GM21528 (cell line): Measurements from ENCODE around the gene ACER3.
"Not testable (repeated sequence)": the region's sequence is repeated elsewhere in the genome, so short reads cannot be mapped to it uniquely, and the experiment has no call there.

Source experiments
- ATAC-seq: cut with Tn5 transposase; IDR thresholded peaks from one replicate; pipeline ENCODE4 v1.9.1; 2021; ENCODE audit warnings: mild to moderate bottlenecking, moderate library complexity; ENCODE audit not compliant: unreplicated experiment, low FRiP score

The ACER3 gene

DNA sequence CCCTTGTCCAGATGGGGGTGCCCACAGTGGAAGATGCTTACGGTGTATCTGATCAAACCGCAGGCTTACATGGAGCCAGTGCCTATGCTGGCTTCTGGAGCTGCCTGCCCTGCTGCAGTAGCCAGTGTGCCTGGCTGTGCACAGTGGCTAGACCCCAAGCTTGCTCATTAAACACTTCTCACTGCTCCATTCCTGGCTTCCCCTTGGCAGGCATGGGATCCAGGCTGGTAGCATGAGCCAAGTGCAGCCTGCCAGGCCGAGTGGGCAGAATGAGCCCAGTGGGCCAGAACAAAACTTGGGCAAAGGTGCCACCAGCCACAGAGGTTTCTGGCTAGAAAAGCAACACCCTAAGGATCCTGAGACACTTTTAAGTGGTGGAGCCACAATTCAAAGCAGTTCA is 118.1 kb downstream of the ACER3 start:
- no peak for ATAC-seq

DNA sequence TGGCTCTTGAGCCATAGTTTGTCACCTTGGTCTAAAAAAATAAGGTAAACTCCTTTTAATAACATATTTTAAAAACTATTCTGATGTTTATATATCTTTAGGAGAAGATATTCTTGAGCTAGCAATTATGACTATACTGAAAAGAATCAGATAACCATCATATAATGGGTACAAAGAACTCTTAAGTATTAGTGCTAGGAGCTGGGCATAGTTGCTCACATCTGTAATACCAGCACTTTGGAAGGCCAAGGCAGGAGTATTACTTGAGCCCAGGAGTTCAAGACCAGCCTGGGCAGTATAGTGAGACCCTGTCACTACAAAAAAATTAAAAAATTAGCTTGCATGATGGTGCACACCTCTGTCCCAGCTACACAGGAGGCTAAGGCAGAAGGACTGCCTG is 119.5 kb downstream of the ACER3 start:
- no peak for ATAC-seq

DNA sequence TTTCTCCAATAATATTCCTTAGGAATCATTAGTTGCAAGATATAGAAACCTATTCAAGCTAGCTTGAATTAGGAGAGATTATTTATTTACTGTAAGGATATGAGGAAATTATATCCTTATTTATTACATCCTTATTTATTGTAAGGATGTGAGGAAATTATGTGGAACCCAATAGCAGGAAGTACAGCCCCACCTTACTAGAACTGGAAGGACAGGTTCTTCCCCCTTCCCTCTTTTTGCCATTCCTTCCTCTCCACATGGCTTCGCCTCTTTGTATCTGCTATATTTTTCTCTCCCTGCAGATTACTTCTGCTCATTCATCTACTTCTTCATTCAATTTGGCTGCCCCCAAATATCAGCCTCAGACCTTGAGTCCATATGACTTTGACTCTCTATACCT is 124.0 kb downstream of the ACER3 start:
- no peak for ATAC-seq

DNA sequence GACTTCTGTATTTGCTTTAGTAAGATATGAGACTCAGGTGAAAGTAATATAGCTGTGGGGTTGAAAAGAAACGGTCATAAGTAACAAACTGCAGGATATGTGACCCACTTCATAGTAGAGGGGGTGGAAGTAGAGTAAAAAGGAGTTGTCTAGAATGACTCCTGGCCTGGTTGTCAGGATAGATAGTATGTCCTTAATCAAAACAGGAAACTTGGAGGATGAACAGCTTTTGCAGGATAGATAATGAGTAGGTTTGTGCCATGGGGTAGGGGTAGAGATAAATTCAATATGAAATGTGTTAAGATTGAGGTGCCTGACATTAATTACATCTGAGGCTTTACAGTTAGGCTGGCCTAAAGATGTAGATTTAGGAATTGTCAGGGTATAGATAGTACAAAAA is 126.5 kb downstream of the ACER3 start:
- no peak for ATAC-seq

DNA sequence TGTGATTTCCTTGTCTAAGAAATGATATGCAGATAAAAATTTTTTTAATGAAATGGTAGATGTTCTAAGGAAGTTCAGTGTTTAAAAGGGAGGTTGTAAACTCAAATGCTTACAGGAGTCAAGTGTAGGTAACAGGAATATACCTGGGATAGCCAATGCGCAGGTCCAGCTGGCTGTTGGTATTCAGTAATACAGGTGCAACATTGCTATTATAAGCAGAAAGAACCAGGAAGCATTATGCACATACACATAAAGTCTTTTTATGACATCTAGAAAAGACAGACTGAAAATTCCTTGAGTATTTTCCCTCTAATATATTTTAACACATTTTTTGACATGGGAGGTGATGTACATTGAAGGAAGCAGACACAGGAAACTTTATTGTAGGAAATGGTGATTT is 129.9 kb downstream of the ACER3 start:
- ATAC-seq = no peak

DNA sequence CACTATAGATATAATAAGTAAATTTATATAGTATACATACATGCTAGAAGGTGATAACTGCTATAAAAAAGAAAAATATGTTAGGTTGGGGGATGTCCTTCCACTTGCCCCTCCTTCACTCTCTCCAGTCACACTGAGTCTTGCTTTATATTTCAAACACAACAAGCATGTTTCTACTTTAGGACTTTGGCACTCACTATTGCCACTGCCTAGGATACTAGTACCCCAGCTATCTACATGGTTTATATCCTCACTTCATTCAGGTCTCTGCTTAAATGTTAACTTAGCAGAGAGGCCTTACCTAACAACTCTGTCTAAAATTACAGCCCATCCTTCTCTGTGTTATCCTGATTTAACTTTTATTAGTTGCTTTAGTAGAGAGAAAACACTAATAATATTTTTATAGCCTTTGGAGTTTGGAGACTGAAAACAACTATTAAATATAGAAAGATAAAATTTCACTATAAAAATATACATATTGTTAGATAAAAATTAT is 134.4 kb downstream of the ACER3 start:
- ATAC-seq = no peak

DNA sequence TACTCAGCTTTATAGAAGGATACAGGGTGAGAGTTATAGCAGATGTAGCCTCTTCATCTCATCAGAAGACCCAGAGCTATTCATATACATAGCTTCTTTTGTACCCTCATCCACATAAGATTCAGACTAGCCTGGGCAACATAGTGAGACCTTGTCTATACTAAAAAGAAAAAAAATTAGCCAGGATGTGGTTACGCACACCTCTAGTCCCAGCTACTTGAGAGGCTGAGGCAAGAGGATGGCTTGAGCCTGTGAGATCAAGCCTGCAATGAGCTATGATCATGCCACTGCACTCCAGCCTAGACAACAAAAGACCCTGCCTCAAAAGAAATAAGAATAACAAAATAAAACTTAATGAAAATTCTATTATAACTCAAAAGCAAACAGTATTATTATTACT is 136.8 kb downstream of the ACER3 start:
- no peak for ATAC-seq

DNA sequence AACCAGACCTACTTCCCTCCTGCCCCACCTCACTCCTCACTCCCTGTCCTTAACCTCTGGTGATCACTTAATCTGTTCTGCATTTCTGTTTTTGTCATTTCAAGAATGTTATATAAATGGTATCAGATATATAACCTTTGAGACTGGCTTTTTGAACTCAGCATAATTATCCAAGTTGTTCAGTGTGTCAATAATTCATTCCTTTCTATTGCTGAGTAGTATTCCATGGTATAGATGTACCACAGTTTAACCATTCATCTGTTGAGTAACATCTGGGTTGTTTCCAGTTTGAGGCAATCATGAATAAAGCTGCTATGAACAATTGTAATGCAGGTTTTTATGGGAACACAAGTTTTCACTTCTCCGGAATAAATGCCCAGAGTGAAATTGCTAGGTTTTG is 138.9 kb downstream of the ACER3 start:
- ATAC-seq = no peak

DNA sequence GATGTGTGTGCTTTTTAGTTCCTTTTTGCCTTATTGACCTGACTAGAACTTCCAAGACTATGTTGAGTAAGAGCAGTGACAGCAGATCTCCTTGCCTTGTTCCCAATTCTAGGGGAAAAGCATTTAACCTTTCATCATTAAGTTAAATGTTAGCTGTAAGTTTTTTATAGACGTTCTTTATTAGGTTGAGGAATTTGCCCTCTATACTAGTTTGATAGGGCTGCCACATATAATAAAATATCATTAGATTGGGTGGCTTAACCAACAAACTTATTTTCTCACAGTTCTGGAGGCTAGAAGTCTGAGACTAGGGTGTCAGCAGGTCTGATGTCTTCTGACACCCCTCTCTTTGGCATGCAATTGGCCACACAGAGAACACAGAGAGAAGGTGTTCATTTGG is 140.9 kb downstream of the ACER3 start:
- no peak for ATAC-seq

DNA sequence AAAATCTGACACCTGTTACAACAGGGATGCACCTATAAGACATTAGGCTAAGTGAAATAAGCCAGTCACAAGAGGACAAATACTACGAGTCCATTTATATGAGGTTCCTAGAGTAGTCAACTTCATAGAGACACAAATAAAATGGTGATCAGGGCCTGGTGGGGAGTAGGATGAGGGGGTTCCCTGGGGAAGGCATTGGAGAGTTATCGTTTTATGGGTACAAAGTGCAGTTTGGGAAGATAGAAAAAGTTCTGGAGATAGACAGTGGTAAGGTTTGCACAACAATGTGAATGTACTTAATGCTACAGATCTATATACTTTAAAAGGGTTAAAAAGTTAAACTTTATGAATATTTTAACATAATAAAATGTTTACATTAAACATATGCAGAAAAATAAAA is 142.1 kb downstream of the ACER3 start:
- ATAC-seq = no peak

DNA sequence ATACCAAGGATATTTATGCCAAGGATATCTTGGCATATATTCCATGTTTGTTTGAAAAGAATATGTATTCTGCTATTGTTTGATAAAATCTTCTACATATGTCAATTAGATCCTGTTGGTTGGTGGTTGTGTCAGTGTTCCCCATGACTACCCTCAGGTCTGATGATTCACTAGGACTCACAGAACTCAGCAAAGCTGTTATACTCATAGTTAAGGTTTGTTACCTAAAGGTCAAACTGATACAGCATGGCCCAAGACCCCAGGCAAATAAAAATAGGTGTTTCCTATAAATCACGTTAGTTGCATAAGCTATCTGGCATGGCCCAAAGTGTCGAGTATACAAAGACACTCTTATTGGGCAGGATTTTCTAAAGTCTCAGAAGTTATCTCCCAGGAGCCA is 143.2 kb downstream of the ACER3 start:
- no peak for ATAC-seq

DNA sequence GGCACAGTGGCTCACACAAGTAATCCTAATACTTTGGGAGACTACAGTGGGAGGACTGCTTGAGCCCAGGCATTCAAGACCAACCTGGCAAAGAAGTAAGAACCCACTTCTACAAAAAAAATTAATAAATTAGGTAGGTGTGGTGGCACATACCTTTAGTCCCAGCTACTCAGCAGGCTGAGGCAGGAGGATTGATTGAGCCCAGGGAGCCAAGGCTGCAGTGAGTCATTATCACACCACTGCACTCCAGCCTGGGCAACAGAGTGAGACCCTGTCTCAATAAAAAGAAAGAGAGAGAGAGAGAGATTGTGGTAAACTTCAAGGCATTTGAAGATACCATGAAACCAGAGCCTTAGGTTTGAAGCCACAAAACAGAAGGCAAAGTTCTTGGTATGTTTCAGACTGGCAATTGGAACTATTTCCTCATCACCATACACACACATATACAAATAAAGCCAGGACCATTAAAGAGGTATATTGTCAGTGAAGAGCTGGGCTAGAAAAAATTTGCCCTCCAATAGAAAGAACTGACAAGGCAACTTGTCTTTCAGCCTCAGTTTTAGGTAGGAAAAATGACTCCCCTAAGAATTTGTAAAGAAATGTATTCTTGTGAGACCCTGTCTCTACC is 148.9 kb downstream of the ACER3 start:
- ATAC-seq = no peak

DNA sequence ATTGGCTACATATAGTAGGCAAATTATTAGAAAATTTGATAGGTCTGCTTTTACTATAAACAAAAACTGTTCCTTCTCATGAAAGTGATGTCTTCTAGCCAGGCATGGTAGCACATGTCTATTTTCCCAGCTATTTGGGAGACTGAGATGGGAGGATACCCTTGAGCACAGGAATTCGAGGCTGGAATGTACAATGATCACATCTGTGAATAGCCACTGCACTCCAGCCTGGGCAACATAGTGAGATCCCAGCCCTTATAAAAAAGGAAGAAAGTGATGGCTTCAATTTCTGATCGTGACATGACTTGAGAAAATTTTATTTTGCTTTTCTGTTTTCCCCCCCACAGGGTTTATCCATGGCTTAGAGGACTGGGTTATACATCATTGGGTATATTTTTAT is 154.0 kb downstream of the ACER3 start:
- no peak for ATAC-seq

DNA sequence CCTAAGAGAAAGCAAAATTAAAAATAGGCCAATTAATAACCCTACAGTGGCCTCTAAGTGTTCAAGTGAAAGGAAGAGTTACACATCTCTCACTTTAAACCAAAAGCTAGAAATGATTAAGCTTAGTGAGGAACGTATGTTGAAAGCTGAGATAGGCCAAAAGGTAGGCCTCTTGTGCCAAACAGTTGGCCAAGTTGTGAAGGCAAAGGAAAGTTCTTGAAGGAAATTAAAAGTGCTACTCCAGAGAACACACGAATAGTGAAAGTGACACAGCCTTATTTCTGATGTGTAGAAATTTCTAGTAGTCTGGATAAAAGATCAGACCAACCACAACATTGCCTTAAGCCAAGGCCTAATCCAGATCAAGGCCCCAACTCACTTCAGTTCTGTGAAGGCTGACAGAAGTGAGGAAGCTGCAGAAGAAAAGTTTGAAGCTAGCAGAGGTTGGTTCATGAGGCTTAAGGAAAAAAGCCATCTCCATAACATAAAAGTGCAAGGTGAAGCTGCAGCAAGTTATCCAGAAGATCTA is 157.7 kb downstream of the ACER3 start:
- ATAC-seq = not testable (repeated sequence)

DNA sequence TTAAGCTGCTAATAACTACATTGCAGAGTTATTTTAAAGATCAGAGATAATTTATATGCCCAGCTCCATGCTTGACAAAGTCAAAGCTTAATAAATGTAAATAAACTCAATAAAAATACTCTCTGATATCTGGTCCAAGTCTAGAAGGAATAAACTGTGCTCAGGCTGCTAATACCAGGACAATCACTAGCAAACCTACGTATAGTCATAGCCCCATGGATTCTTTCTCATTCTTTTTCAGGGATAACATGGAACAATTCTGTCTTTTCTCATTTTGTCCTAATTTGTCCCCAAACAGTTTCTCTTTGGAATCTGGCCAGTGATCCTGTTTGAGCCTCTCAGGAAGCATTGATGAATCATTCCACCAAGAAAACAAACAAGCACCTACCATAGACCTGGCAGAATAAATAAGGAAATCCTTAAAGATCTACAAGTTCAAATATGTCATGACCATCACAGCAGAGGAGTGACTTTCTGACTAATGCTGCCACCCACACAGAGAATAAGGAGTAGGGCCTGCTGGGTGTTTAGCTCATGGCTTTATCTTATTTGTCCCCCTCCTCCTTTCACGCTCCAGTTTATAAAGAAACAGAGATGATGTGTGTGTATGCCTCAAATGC is 159.4 kb downstream of the ACER3 start:
- ATAC-seq = no peak

DNA sequence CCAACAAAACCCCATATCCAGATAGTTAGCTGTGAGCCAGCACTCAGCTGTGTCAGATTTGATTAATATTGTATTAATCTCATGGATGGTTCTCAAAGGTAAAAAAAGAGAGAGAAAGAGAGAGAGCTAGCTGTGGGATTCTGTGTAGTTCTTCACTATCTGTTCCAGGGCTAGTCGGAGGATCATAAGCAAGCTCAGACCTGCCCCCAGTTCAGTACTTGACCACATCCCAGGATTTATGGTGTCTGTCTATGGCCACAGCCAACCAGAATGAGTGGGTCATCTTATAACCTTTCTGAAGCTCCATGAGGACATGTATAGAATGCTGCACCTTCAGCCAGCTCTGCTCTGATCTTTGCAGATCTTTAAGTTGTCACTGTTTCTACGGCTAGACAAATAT is 160.0 kb downstream of the ACER3 start:
- ATAC-seq = no peak

DNA sequence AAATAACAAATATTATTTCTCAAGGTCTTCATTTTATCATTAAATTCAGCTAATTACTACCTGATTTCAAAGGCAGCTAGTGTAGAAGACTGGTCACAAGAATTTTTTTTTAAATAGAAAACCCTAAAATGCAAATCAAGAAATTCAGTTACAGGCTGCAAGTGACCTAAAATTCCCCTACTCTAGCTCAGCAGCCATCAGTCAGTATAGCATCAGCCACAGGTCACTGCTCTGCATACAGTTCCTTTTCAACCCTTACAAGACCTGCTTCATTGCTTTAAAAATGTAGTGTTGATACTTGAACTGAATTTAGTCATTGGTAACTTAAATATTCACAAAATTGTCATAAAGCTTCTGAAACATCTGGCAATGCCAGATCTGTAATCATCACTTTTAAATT is 164.0 kb downstream of the ACER3 start:
- ATAC-seq = no peak

DNA sequence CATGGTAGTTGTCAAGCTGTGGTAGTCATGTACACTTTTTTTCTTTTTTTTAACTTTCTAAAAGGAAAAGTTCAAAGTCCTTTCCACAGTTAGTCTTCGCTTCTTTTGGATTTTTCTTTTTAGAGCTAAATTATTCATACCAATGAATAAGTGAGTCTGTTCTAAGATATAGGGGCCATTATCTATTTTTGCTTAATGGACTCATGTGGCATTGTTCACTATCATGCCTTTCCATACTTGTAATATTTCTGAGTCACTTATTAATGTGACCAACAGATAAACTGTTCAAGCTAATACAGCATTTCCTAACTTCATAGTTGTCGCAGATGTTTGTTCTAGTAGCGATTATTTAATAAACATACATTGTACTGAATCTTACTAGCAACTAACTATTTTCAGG is 165.5 kb downstream of the ACER3 start:
- ATAC-seq = no peak

DNA sequence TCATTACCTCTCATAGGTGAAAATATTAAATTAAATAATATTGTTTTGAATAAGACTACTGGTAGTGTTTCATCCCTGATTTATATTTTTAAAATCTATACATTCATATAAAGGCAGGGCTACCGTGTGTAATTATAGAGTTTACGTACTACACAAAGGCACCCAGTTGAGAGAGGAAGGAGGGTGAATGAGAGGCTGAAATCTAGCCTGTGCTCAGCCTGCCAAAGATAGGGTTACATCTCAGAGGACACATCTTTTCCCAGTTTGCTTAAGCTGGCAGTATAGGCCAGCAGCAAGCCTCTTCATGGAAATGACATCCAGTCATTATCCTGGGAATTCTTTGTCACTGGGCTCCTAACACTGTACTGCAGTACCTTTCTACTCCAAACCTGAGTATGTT is 166.0 kb downstream of the ACER3 start:
- ATAC-seq = no peak

DNA sequence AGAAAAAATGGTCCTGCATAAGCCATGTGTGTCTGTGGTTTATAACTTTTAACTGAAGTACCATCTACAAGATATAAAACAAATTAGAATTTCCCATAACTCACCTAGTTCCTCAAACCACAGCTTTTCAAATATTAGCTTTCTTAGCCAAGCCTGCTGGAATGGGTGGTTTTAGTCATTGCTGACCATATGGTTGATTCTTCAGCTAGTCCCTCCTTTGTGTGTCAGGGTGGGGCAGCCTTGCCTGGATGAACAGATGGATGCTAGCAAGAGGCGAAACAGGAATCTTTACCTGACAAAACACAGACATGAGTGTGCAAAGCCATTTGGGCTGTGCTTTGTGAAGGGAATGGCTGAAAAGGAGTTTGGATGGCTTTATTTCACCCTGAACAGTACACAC is 166.6 kb downstream of the ACER3 start:
- no peak for ATAC-seq

DNA sequence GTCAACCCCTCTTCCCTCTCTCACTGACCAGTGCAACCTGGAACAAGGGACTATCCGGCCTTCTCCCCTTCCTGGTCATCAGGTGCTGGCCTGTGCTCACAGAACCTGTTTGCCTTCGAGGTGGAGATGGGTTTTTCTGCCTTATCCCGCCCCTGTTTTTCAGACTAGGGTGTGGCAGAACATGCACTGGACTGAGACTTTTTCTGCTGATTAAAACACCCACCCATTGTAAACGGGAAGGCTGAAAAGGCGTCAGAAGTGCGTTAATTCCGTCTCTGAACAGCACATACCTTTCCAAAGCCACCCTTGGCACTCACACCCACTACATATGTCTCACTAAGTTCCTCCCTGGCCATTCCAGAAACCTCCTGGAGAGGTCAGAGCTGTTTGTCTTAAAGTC is 169.1 kb downstream of the ACER3 start:
- ATAC-seq = no peak

DNA sequence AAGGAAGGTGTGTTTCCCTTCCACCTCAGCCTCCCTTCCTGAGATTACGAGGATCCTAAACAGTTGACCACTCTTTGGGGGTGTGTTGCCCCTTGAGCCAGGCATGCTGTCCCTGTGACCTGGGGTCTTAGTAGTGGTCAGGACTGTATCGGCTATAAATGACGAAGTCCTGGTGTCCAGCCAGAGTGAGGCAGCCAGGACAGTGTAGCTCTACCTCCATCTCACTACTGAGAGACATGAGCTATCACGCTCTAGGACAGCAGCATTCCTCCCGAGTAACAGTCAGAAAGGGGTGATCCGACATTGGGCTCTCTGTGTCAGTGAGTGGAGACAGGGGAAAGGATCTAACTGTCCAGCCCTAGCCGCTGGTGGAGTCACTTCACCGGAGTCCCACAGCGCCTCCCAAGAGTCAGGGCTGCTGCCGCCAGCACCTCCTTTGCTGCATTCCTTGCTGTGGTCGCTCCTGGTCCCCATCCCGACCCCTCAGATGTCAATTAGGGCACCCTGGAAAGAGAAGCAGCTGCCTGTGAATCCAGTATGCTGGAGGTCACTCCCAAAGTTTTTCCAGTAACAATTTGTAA is 170.2 kb downstream of the ACER3 start:
- no peak for ATAC-seq
